HG03196 (cell line): ENCODE measurements around the gene ELP4.

Experiments
- ATAC-seq: cut with Tn5 transposase; IDR thresholded peaks from one replicate; pipeline ENCODE4 v1.9.1; 2021; ENCODE audit not compliant: unreplicated experiment

The ELP4 gene

DNA sequence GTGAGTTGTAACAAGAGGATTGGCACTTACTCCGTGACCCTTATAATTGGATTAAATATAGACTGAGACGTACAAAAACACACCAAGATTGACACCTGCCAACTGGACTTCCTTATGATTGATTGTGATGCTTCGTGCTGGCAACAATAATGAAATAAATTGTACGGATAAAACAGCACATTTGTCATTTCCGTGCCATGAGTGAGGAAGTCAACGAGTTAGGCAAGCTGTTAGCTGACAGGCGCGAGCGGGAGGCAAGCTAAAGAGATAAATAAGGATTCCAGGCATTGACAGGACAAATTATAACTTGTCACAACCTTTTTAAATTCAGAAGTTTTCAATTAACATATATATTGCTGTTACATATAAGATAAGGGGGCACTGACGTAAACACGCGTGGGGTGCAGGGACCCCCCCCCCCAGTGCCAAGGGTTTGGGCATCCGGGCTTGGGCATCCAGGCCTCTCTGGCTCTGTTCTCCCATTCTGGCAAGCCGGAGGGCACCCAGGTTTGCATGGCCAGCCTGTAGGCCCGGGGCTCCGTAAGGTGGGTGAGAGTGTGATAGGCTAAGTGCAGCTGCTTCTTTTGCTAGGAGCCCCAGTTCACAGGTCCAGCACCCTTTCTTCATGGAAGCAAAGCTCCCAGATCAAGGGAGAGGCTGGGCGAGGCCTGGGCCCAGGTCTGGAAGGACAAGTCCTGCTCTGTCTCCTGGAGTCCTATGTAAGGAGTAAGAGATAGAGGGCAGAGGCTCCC, 312.8 kb downstream of the ELP4 start:
- no peak for ATAC-seq

DNA sequence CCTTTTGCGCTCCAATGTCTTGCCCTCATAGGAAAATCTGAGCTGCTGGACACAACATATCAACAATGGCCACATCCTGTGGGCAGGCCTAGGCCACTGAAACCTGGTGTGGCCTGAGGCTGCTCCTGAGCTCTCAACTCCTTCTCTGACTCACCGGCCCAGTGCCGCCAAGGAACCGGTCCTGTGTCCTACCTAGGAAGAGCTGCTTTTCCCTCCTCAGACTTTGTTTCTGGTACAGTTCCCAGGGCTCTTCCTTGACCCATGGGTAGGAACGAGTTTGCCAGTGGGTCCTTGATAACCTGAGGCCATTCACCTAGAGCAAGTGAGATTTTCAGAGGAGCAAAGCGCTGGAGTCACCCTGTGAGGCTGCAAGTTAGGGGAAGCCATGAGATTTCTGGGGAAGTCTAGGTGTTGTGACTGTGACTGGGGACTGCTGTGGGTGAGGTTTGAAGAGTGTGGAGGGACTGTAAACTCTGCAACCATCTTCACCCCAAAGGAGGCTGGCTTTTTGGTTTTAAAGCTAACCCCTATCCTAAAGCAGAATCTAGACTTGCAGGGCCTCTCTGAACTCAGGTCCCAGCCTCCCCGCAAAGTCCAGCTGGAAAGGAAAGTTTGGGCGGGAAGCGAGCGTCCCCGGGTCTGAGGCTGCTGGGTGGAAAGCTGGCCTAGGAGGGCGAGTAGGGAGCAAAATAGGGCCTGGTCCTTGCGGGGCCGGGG, 313.5 kb downstream of the ELP4 start:
- ATAC-seq = no peak

DNA sequence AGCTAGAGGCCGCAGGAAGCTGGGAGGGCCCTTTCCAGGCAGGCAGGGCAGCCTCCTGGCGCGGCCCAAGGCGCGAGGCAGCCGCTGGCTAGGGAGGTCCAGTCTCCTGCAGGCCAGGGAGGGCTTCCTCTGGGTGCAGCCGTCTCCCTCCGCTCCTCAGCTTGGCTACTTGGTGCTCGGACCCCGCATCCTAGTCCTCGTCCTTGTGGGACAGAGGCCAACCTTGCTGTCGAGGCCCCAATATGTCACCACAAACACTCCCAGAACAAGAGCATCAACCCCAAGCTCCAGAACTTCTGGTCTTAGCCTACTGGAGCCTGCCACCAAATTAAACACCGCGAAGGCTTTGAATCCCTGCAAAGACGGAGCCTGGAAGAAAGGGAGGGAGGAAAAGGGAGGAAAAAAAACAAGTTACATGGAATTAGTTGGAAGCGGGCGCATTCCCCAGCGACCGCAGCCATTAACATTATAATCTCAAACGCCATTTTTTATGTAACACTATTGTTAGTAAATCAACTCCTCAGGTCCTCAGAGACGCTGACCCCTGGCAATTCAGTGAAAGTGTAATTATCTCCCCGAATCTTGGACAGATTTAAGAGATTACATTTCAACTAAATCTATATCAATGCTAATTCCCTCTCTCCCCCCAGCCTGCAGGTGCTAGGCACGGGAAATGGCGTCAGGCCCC, 314.2 kb downstream of the ELP4 start:
- no peak for ATAC-seq

DNA sequence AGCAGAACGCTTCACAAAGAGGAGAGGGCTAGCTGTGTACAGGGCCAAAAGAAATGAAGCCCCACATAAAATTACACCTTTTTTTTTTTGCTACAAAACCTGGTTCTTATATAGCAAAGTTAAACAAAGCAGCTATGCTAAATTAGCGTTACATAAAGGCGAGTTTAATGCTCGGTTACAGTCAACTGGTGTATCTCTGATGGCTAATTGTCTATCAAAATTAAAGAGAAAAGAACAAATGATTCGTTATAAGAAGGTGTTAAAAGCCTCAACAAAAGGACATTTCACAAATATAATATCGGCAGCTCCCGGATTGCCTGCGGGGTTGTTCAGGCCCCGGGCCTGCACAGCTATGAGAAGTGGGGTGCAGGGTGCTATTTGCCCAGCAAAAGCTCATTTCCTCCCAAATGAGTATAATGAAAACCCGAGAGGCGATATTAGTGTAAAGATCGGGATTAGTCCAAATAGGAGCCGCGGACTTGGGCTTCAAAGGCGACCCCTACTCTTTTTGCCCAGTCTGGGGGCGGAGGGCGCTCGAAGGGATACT, 314.8 kb downstream of the ELP4 start:
- no peak for ATAC-seq

DNA sequence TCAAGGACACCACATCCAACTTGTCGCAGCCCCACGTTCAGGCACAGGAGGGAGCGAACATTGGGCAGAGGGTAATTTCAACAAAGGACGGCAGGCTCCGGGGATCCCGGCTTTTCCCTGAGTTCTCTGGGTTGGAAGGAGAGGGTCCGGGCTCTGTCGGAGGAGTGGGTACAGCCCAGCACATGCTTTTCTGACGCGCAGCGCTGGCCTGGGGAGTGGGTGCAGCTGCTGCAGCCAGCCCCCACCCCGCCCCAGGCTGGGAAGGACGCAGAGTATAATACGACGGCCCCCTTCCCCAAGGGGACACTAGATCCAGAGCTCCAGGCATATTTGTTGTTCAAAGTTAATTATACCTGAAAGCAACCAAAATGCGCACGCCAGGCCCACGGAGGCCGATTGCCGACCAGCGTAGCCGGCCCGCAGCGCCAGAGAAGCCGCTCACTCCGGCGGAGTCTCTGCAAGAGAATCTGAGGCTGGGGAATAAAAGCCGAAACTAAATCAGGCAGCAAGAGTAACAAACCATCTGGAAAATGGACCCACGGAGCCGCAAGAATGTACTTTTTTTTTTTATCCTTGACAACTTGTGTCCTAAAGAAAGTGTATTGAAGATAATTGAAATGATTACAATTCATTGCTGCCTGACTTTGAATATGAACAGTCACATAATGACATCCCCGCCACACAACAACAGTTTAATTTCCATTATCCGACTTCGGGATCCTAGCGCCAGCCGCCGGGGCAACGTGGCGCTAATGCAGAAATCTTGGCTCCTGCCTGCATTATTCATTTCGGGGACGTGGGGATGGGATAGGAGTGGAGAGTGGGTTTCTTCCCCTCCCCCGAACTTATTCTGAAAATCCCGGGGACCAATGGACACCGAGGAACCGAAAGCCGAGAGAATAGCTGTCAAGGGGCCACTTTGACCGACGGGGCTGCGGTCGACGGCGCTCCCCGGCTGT, 315.6 kb downstream of the ELP4 start:
- ATAC-seq = no peak

DNA sequence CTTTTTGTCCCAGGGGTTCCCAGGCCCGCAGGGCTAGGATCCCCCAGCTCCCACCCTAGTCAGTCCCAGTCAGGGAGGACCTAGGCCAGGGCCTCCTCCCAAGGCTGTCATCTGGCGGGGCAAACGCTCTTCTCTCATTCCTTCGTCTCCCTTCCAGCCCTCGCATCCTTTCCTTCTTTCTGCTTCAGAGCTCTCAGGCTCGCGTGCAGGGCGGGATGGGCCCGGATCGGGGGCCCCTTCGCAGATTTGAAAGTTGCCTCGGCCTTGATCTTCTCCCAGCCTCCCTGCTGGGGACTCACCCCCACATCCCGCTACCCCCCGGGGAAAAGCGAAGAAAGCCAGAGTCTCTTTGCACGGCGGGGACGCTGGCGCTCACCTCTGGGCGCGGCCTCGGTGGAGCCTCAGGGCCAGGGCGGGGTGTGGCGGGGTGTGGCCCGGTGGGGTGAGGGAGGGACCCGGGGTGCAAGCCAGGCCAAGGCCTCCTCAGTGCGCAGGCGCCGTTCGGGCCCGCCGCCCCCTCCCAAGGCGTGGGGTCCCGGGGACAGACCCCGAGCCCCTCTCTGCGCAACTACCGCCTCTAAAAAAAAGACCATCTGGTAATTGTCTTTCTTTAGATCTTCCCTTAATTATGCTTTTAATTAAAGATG, 316.4 kb downstream of the ELP4 start:
- ATAC-seq = no peak

DNA sequence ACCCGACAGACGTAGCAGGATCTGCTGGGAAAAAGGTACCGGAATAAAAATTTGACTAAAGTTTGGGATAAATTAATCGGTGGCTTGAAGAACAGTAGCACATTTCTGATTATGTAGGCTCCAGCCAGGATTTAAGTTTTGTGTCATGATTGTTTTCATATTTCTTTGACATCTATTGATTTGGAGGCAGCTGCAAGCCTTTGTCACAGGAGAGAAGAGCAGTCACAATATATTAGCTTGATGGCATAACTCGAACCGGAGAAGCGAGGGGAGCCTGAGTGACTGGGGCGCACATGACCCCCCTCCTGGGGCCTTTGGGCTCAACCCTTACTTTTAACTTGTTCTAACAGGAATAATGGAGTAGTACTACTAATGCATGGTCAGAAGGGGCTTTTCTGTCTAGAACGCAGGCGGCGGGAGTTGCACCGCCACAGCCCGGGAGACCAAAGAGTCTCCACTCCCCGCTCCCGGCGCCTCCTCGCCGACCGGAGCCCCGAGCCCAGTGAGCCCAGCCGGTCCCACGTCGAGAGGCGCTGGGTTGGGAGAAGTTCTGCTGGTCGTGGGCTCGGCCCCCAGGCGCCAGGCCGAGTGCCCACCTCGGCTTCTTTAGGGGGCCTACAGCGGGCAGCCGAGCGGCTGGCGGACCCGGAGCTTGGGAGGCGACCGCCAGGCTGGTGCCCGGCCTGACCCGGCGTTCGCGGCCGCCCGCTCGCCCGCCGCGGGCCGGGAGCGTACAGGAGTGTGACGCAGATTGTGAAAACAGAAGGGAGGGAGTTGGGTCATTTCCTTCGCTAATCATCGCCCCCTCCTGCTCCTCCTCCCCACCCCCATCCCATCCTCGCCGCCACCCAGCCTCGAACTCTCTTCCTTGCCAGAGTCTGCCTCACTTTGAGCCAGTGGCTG, 317.2 kb downstream of the ELP4 start:
- no peak for ATAC-seq

DNA sequence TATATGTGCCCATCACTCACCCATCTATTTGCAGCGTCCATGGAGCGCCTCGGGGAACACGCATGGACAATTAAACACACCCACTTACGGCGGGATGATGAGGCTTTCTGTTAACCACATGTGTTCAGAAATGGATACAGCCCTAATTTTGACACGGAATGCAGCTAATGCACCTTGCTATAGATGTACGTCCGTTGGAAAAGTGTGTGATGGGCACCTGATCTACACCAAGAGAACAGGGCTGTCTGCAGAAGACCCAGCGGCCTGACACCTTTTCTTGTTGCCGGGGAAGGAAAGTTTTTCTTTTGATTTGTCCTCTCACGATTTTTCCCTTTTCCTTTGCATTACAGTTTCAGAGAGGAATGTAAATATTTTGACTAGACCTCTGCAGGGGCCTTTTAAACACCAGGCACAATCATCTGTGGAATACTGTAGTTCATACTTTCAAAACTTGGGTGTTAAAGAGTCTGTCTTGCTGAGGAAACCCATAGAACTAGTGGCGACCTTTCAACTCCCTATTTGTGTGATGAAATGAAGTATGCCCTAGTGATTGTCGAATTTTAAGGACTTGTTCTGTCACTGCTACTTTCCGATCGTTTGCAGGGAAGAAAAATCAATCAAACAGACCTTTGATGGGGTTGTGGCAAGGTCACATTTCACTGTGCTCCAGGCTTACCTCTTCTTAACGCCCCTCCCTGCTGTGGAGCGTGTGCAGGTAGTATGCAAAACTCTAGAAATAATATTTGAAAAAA, 318.1 kb downstream of the ELP4 start:
- no peak for ATAC-seq

DNA sequence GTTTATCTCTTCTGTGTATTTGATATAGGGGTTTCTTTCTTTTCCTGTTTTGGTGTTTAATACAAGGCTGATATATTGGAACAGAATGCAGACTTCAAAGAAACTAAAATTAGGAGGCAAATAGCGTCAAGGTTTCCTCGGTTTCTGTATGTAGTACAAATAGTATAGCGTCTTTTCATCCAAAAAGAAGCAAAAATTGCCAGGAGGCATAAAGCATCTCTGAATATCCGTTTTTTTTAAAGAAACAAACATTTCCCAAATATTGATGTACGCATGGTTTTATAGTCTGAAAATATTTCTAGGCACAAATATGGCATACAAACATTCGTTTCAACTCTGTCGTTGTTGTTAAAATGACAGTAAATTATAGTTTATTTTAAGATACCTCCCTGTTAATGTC, 318.6 kb downstream of the ELP4 start:
- ATAC-seq = no peak

DNA sequence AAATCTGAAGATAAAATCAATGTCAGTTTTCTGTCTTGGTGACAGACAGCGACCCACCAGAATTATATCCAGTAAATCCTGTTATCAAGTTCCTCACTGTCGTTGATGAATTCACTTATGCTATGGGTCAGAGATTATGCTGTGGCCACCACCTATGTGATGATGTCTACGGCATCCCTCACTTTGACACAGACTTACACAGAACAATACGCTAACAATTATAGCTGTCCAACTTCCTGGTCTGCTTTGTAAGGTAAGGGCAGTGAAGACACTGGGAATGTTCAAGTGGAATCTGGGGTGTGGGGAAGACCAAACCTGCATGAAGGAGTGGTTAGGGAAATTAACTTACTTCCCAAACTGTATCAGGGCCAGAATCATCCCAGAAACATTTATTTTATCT, 320.8 kb downstream of the ELP4 start:
- no peak for ATAC-seq

DNA sequence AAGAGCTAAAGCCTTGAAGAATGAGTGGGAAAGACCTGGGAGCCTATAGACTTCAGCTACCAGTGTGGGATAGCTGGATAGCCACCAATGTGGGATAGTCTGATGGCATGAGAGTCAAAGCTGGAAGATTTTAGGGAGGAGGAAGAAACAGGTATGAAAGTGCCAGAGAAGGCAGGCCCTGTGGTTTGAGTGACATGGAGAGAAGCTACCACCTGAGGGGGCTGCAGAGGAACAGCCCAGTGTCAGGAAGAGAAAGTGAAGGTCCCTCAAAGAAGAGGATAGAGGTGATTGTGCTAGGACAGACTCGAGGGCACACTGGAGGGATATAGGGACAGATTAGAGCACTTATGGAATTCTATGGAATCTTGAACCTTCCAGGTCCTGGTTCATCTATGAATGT, 324.7 kb downstream of the ELP4 start:
- ATAC-seq = no peak
